NCI-H187 (cell line): ENCODE data around the gene PTPRR.

ENCODE experiments used
- DNase-seq, 2 experiments: peaks; one replicate each; lab custom pipeline; 2025; lab: John Stamatoyannopoulos, UW

The PTPRR gene

DNA sequence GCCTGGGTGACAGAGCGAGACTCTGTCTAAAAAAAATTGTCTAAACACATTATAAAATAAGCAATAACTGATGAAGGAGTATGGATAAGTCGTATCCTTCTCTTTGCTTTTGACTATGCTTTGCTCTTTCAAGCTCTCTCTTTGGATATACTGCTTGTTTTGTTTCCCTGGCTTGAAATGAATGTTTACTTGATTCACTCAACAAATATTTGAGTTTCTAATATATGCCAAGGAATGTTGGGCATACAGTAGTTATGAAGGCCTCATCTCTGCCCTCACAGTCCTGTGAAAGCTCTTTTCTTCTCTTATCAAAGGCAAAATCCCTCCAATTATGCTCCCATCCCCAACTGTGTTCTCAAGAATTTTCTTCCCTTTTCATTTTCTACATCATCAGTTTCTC is 123.5 kb downstream of the PTPRR start:
- DNase-seq, result no peak

DNA sequence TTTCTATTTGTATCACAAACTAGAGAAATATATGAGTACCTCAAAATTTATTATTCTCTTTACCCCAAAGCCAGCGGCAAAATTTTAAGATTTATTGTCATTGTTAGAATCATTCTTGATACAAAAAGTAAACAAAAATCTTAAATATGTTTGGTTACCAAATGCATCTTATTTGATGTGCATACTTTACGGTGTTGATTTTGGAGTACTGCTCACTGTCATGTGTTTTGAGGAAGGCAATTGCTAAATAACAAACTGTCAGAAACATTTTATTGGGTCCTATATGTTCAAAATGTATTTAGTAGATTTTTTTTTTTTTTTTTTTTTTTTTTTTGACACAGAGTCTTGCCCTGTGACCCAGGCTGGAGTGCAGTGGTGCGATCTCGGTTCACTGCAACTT is 124.9 kb downstream of the PTPRR start:
- no peak for DNase-seq

DNA sequence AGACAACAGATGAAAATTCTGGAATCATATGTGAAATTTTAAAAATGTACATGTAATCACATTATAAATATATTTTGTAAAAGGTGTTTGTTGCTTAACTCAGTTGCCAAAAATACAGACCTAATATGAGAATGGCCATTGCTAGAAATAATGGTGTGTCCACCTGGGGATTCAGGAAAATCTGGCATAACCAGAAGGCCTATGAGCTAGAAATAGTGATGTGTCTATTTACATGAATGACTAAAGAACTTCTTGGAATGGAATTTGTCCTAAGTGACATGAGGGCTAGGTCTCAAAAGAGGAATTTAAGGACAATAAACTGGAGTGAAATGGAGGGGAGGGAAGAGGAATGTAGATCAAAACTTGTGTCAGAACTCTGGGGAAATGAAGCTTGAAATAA is 126.4 kb downstream of the PTPRR start:
- DNase-seq, result no peak

DNA sequence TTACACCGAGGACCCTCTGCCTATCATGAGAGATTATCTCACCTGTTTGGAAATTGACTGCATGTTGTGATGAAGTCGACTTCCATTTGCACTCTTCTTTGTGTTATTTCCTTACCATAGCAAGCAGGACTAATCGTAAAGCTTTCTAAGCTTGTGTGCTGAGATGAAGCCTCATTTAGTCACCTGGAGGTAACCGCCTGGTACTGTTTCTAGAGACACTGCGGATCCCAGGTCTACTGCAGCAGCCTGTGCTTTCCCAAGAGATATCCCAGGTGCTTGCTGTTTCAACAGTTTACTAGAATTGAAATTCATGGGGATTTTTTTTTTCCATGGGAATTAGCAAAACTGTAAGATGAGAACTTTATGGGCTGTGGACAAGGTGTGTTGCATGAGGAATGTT is 131.8 kb downstream of the PTPRR start:
- DNase-seq, result no peak

DNA sequence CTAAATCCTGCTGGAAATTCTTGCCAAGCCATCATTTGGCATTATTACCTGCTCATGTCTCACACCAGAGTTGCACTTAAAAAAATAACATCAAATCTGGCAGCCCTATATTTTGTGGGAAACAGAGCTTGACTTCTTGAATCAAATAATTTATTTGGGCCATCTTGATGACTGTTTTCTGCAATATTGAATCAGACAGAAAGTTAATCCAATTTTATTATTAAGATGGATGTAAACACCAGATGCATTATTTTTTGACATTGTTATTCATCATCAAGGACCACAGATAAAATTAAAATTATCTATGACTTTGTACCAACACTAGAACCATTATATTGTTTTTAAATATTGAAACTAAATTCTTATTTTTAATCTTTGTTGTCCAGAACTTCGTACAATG is 132.9 kb downstream of the PTPRR start:
- no peak for DNase-seq

DNA sequence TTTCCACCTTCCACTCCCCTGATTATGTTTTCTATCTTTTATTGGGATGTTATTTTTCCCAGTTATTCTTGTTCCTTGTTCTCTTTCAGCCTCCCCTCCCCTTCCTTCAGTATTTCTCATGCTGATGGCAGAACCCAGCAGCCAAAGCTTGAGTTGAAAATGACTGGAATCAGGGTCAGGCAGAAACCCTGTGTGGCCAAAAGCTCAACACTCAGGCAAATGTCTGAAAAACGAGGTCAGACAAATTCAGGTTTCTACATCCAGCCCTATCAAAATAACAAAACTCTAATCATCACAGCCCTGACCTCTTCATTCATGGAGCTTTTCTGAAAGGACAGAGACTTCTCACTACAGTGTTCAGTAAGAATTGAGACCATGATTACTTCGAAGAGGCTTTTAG is 134.6 kb downstream of the PTPRR start:
- no peak for DNase-seq

DNA sequence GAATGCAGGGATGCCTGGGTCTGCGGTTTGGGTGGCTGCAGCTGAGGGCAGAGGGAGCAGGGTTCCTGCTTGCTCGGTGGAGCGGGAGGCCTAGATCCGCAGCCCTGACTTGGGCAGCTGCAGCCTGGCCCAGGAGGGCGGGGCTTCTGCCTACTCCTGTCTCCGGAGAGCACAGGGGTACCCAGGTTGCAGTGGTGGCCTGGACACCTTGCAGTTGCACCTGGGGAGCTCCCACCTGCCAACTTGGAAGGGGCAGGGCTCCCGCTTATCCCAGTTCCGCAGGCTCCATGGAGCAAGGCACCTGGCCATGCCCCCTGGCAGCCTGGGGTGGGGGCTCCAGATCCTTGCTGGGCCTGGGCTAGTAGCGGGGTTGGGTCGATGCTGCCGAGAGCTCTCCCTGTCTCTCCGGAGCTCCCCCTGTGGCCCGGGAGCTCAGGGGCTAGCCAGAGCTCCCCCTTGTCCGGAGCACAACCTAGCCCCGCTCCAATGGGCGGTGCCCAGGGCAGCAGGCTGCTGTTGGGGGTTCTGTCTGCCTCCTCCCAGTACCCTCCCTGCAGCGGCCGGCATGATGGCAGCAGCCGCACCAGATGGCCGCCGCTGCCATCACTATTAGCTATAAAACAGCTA is 136.4 kb downstream of the PTPRR start:
- no peak for DNase-seq

DNA sequence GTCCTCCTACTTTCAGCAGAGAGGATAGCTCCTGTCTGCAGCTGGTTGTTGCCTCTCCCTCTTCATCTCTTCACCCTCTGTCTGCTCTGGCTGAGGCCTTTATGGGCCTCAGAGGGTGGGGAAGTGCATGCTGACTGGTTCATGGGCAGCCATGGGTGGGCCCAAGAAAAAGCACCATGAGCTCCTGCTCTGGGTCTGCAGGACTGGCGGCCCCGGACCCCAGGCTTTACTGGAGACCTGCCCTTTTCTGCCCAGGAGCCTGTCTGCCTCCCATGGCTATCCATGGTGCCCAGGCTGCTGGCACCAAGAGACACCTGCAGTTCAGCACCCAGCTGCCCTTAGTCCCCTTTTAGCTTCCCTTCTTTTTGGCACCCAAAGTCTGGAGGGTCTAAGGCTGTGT is 137.1 kb downstream of the PTPRR start:
- no peak for DNase-seq

DNA sequence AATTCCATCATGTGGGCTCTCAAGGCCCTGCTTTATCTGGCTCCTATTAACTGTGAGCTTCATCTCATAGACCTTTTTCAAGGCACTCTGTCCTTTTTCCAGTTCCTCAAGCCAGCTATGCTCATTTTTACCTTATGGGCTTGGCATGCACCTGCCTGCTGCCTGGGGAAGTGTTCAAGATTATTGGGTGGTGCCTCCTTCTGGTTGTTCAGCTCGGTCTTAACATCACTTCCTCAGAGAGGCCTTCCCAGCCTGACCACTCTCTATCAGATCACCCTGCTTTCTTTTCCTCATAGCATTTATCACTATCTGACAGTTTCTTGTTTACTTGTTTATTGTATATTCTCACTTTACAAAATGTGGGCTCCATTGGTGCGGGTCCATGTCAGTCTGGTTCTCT is 141.3 kb downstream of the PTPRR start:
- no peak for DNase-seq

DNA sequence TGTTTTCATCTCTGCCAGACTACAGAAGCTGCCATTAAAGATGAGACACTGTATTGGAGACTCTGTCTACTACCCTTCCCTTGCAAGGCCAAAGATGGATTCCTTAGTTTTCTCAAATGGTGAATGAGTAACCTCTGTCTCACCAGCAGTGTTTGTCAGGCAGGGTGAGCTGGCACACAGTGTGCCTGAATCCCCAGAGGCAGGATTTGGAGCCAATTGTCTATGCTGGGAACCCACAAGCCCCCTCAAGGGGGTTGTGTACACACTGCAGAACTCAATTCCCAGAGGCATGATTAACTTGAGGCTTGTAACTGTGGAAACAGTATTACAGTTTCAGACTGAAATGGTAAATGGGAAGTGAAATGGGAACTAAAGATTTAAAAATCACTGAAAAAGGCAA is 146.5 kb downstream of the PTPRR start:
- no peak for DNase-seq

DNA sequence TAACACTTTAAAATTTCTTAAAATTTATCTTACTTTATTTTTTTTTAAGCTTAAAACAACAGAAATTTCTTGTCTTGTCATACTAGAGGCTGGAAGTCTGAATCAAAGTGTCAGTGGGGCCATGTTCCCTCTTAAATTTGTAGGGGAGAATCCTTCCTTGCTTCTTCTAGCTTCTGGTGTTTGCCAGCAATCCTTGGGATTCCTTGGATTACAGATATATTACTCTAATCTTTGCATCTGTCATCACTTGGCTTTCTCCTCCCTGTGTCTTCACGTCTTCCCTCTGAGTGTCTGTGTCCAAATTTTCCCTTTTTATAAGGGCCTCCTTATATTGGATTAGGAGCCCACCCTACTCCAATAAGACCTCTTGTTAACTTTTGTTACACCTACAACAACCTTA is 147.7 kb downstream of the PTPRR start:
- DNase-seq, result no peak

DNA sequence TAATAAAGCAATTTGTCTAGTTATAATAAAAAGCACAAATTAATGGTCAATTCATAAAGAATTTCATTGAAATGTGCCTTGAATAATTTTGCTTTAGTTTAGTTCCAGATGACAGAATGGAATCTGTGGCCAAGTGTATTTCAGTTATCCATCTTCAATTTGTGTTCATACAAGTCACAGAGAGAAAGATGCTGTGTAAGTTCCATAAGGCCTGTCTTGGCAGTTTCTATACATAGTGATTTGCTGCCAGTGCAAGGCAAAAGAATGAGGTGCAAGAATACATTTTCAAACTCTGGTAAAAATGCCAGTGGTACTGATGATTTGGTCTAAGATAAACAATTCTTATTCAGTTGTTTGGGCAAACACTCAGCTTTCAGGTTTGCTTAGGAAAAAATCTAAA is 149.0 kb downstream of the PTPRR start:
- DNase-seq, result no peak

DNA sequence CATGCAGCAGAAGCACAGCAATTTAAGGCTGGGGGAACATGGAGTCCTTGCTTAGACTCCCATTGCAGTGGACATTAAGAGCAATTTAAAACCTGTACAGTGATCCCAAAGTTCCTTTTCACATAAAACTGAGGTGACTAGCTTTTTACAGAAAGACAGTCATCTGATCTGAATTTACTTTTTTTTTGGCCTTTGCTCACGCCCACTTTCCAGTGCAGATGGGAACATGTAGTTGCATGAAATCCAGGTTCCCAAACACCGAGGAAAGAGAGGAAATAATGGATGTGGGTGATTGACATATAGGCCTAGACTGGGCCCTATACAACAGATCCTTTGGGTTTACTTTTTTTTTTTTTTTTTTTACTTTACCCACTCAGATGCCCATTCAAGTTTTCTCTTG is 156.9 kb downstream of the PTPRR start:
- no peak for DNase-seq

DNA sequence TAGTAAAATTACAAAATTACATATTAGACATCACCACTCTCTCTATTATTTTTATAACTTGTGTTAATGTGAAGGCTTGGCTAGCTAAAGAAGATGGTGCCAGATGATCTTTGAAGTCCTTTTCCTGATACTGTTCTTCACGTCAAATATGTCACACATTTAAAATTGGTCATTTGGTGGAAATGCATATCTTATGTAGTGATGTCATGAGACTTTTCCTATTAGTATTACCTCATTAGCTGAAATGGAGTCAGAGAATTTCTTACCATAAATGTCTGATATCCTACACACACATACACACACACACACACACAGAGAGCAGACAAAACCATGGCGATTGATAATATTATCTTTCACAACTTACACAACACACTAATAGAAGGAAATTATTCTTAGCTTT is 158.5 kb downstream of the PTPRR start:
- DNase-seq, result no peak

DNA sequence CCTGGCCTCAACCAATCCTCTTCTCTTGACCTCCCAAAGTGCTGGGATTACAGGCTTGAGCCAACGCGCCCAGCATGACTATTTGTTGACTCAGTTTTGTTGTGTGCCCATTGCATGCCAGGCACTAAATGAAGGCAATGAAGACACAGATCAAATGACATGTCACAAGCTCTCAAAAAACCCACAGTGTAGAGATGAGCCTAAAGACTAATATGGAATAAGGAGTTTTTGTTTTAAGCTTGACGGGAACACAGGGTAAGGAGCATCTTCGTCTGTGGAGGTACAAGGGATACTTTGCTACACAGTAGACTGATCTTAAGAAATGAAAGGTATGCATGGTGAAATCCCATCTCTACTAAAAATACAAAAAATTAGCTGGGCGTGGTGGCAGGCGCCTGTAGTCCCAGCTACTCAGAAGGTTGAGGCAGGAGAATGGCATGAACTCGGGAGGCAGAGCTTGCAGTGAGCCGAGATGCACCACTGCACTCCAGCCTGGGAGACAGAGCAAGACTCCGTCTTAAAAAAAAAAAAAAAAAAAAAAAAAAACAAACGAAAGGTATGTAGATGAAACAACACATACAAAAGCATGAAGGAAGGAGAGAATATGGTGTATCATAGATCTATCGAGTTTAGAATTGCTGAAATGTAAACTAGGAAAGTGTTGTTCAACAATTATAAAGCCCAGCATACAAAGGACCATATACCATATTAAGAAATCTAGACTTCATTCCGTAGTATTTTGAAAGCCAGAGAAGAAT is 161.2 kb downstream of the PTPRR start:
- DNase-seq, result no peak

DNA sequence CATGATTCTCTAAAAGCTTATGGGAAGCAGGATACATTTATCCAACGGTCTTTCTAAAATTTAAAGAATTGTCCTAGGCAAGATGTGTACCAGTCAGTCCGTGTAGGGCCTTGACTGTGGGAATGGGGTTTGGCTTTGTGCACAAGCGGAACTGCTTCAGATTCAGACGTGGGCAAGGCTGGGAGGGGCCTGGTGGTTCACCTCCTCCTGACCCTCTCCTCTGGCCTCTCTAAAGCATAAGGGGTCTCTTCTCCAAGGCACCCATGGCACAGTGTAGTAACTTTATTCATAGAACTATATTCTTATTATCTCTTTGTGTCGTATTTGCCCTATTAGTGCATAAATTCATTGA is 162.1 kb downstream of the PTPRR start:
- no peak for DNase-seq

DNA sequence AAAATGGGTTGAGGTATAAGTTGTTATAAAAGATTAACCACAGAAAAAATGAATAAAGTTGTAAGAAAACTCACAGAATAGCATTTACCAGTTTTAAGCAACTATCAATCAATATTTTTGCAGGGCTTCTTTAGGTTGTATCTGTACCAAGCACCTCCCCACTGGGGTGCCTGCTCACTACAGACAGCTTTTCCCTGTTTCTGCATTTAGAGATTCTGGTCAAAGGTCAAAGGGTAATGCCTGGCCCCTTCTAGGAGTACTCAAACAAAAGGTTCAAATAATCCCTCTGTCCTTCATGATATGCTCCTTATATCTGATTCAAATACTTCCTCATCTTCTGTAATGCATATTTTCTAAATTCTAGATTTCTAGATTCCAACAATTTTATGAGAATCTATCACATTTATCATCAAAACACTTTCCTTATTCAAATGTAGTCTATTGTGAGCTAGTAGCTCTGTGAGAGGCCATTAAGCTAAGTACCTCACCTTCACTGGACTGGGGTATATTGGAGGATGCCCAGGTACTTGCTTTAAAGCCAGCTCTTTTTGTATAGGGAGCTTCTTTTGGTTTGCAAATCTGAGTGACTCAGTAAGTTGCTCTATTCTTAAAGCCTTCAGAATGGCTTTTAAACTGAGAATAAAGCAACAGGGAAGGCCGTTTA is 162.6 kb downstream of the PTPRR start:
- no peak for DNase-seq

DNA sequence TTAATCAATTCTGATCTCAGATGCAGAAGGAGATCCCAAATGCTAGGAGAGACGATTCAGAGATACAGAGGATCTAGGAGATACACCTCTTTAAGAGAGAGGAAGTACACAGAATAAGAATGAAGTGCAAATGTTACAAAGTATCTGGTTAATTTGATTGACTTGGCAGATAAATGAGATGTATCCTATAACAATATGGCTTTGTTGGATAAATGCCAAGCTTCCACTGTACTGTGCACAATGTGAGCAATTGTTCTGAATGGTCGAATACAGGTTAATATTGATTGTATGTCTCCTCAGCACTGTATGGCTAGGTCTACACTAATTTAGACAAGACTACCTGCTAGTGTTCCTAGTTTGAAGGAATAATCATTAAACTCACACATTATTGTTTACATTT is 163.7 kb downstream of the PTPRR start:
- DNase-seq, result no peak

DNA sequence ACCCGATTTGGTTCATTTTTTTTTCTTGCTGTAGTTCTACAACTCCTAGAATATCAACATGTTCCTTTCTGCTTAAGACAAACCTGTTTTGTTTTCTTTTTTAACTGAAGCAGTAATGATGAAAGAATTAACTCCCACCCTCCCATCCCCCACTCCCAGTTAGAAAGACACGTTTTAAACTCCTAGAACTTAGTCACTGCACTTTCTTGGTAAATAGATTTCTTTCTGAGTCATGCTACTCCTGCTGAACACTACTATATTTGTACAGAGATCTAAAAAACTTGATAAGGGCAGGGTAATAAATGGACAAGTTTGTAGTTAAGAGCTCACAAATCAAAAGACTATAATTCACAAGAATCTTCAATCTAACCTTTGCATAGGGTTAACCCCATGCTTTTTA is 164.4 kb downstream of the PTPRR start:
- no peak for DNase-seq

DNA sequence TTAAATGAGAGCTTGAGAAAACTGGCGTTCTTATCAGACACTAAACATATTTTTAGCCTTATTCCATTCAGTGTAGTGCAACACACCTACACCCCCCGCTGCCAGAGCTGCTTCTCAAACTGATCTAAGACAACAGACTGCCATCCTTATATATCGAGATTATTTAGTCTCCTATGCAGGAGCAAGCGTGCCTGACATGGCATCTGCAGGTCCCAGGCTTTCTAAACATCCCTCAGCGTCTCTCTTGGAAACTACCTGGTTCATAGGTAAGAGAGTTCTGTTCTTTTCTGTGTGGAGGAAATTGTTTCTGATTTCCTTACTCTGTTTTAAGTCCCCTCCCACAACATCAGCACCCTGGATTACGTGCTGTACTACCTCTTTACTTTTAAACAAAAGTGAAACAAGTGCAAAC is 166.2 kb downstream of the PTPRR start:
- no peak for DNase-seq

DNA sequence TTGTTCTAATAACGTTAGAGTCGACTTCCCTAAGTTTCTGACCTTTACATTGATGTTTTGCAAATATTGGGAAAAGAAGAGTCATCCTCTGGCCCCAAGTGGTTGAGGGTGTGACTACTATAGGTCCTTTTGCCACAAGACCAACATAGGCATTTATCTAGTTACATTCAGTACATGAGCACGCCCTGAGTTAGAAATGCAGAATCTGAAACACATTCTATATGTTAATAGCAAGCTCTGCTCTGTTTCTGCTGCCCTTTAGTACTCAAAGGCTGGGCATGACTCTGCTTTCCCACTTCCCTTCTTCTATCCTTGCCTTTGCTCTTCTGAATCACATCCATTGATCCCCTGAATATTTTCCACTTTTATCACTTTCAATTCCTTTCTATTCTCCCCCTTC is 168.2 kb downstream of the PTPRR start:
- no peak for DNase-seq

DNA sequence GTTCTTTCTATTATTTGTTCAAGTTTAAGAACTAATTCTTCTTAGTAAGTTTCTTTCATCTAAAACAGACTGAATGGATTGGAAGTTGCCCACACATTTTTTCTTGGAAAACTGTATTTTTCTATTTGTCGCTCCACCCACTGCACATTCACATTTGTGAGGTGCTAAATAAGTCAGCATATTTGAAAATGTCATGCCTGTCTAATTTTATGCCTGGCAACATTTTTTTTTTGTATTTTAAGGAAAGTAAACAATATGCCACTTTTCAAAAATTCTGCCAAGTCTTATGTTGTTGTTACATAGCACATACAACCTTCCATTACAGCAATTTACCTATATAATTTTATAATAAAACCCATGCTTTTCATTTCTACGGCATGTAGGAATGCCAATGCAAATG is 170.6 kb downstream of the PTPRR start:
- DNase-seq, result no peak

DNA sequence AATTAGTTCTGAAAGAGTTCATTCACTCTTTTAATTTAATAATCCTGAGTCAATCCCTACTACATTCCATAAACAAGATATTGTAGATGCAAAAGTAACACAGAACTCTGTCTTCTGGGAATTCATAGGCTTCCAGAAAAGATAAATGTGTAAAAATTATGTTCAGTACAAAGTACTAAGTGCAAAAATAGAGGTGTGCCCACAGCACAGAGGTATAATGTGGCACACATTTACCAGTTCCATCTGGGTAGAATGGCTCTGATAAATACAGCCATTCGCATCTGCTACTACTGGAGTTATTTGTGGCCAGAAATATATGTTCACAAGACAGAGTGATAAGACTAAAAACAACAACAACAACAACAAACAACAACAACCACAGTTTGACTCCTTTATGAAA is 171.7 kb downstream of the PTPRR start:
- no peak for DNase-seq
